Mesangial cell (primary cell): ENCODE data around the gene BTBD8. TPM values are rescaled to one million over a fixed set of nuclear protein-coding genes. Genes with fewer than 3 reads are reported as not detected.

ENCODE experiments used
- total RNA-seq: library from RNA; depleted of rRNA; stranded (reverse); fragments of >200 nt; gene quantifications from 2 replicates; pipeline ENCODE4 v1.2.3, GENCODE V29; 2015

BTBD8 gene
- total RNA-seq: 0.65 and 3.0 TPM in 2 replicates

GRCh38 chr1:92080128-92080985 lies at the start of gene BTBD8:
BTBD8 (plus strand) TSS chr1:92080345; CDS start chr1:92080572, 227 bp downstream.

GRCh38 chr1:92075311-92075710 lies 4.8 kb upstream of the BTBD8 start, which contains the start of gene SETSIP:
SETSIP (minus strand) TSS chr1:92075411; CDS start chr1:92075411, 0 bp downstream.

GRCh38 chr1:92217721-92218120 lies 137.6 kb downstream of the BTBD8 start, which contains the start of gene C1orf146:
C1orf146 (plus strand) TSS chr1:92217915; CDS start chr1:92231421, 13,506 bp downstream.

Other genes with a start within 250 kb of the BTBD8 start
- 2.3 and 7.7 TPM in 2 replicates for gene TGFBR3, start 194.2 kb upstream of the BTBD8 start, total RNA-seq
- not detected in 2 replicates for gene BRDT, start 130.9 kb upstream of the BTBD8 start, total RNA-seq
- 3.4 and 6.0 TPM in 2 replicates for gene EPHX4, start 50.4 kb upstream of the BTBD8 start, total RNA-seq
- gene SETSIP, start 4.9 kb upstream of the BTBD8 start, total RNA-seq: not detected in 2 replicates
- gene C1orf146, start 137.6 kb downstream of the BTBD8 start, total RNA-seq: not detected in 2 replicates
- 2.8 and 5.4 TPM in 2 replicates for gene GLMN, start 218.6 kb downstream of the BTBD8 start, total RNA-seq
- 3.5 and 4.9 TPM in 2 replicates for gene RPAP2, start 218.7 kb downstream of the BTBD8 start, total RNA-seq